Measurements from ENCODE around the gene DGKZ.

DNA sequence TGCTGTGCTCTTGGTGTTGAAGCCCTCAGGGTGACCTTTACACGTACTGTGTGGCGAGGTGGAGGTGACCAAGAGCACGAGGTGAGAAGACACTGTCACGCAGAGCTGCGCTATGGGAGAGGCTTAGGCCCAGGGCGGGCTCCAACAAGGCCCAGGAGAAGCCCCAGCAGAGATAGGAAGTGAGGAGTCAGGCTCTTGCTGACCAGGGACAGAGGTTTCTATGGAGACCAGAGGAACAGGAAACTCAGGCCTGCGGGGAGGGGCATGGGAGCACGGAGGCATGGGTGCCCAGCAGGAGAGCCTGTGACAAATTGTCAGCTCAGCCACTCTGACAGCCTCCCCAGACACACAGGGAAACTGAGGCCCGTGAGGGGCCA is 15.8 kb downstream of the DGKZ start:
- TF ChIP-seq, protein P1, sequence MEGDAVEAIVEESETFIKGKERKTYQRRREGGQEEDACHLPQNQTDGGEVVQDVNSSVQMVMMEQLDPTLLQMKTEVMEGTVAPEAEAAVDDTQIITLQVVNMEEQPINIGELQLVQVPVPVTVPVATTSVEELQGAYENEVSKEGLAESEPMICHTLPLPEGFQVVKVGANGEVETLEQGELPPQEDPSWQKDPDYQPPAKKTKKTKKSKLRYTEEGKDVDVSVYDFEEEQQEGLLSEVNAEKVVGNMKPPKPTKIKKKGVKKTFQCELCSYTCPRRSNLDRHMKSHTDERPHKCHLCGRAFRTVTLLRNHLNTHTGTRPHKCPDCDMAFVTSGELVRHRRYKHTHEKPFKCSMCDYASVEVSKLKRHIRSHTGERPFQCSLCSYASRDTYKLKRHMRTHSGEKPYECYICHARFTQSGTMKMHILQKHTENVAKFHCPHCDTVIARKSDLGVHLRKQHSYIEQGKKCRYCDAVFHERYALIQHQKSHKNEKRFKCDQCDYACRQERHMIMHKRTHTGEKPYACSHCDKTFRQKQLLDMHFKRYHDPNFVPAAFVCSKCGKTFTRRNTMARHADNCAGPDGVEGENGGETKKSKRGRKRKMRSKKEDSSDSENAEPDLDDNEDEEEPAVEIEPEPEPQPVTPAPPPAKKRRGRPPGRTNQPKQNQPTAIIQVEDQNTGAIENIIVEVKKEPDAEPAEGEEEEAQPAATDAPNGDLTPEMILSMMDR (IDR thresholded peaks at IDR 0.05), result no peak
- TF ChIP-seq POLR2A (IDR thresholded peaks at IDR 0.05), result no peak
